GM23248 (cell line): Measurements from ENCODE around the gene FKBP1B.

Experiments
- EZH2 ChIP-seq: fragments of 200-600 bp; sonication (generic); IDR thresholded peaks from 2 replicates; pipeline ENCODE4 v1.6.1; 2018; ENCODE audit warnings: antibody characterized with exemption, mild to moderate bottlenecking; ENCODE audit not compliant: insufficient read depth, poor library complexity, severe bottlenecking
- EZH2phosphoT487 ChIP-seq: fragments of 200-600 bp; sonication (generic); IDR thresholded peaks from 2 replicates; pipeline ENCODE4 v1.6.1; 2018; ENCODE audit warnings: antibody characterized with exemption, moderate library complexity, mild to moderate bottlenecking, low read depth; ENCODE audit not compliant: insufficient read depth

- TF ChIP-seq EZH2phosphoT487 (no peak), EZH2 (no peak)
These were observed 37.5 kb downstream of the FKBP1B start for GRCh38 chr2:24087032-24087431.
